Pons (tissue), 1 donor: ENCODE data around the gene TMEM107.
A peak's percentile ranks its signal among the peaks of the same experiment; 100 is the strongest.

Source experiments
- DNase-seq: peaks from one replicate; pipeline ENCODE4 v3.0.0-alpha.2; 2016; ENCODE audit warnings: low spot score

The TMEM107 gene

GRCh38 chr17:8162233-8162996, 13.8 kb downstream of the TMEM107 start, which contains the start of gene VAMP2:
Gene VAMP2, minus strand, starts transcription at chr17:8162948. Its CDS starts 69 bp downstream, at chr17:8162879.
- DNase-seq: no peak

GRCh38 chr17:8161289-8162232, 14.6 kb downstream of the TMEM107 start:
- DNase-seq: no peak

- DNase-seq: no peak
These were observed 15.4 kb downstream of the TMEM107 start for GRCh38 chr17:8160741-8161221.

- DNase-seq: no peak
These were observed 16.0 kb downstream of the TMEM107 start for GRCh38 chr17:8160224-8160577.

GRCh38 chr17:8159459-8160223, 16.5 kb downstream of the TMEM107 start:
- no peak for DNase-seq

- DNase-seq: no peak
These were observed 17.2 kb downstream of the TMEM107 start for GRCh38 chr17:8159032-8159400.

GRCh38 chr17:8158267-8159031, 17.7 kb downstream of the TMEM107 start:
- peak; percentile 95 for DNase-seq

GRCh38 chr17:8156246-8156992, 19.8 kb downstream of the TMEM107 start:
- DNase-seq: peak; percentile 100

- no peak for DNase-seq
These were observed 20.3 kb downstream of the TMEM107 start for GRCh38 chr17:8155996-8156245.

- no peak for DNase-seq
These were observed 20.8 kb downstream of the TMEM107 start for GRCh38 chr17:8155231-8155995.

GRCh38 chr17:8154608-8155155, 21.5 kb downstream of the TMEM107 start:
- DNase-seq: no peak

- peak; percentile 93 for DNase-seq
These were observed 22.1 kb downstream of the TMEM107 start for GRCh38 chr17:8153957-8154607.

- DNase-seq: peak; percentile 79
These were observed 22.6 kb downstream of the TMEM107 start for GRCh38 chr17:8153525-8153956.

- DNase-seq: no peak
These were observed 23.1 kb downstream of the TMEM107 start for GRCh38 chr17:8153031-8153451.

- DNase-seq: peak; percentile 91
These were observed 23.9 kb downstream of the TMEM107 start, which contains the start of gene PER1 for GRCh38 chr17:8152112-8152775. Gene PER1, minus strand, starts transcription at chr17:8152404. Its CDS starts 1,698 bp downstream, at chr17:8150706.

- DNase-seq: no peak
These were observed 24.5 kb downstream of the TMEM107 start for GRCh38 chr17:8151641-8152111.

GRCh38 chr17:8151120-8151640, 25.0 kb downstream of the TMEM107 start:
- peak; percentile 74 for DNase-seq
